GM12864 (cell line): ENCODE data around the gene NR2F1-AS1.
"Not testable (repeated sequence)": the region's sequence is repeated elsewhere in the genome, so short reads cannot be mapped to it uniquely, and the experiment has no call there.

Experiments
- DNase-seq: peaks from one replicate; pipeline ENCODE4 v3.0.0-alpha.2; 2011; ENCODE audit warnings: low read depth
- H3K4me3 ChIP-seq: 2 replicates; pipeline ENCODE4 v1.5.1; 2011; ENCODE audit warnings: mild to moderate bottlenecking, low read depth, low read length, control low read depth
- CTCF ChIP-seq: IDR thresholded peaks from 2 replicates; pipeline ENCODE4 v1.5.1; 2011; ENCODE audit warnings: low read depth, mild to moderate bottlenecking, moderate library complexity, low read length, control low read depth, inconsistent platforms; ENCODE audit errors: missing control alignments

Gene NR2F1-AS1

GRCh38 chr5:93479982-93480509, 101.0 kb downstream of the NR2F1-AS1 start:
- DNase-seq, result no peak
- no peak for TF ChIP-seq CTCF
- H3K4me3 ChIP-seq, result no peak overlapping the region

GRCh38 chr5:93477816-93478215, 103.2 kb downstream of the NR2F1-AS1 start:
- TF ChIP-seq CTCF, result no peak
- H3K4me3 ChIP-seq, result no peak overlapping the region
- DNase-seq, result no peak

- TF ChIP-seq CTCF, result no peak
- H3K4me3 ChIP-seq, result no peak overlapping the region
- DNase-seq, result no peak
Observed at GRCh38 chr5:93476251-93476742, 104.7 kb downstream of the NR2F1-AS1 start.

- TF ChIP-seq CTCF, result no peak
- no peak overlapping the region for H3K4me3 ChIP-seq
- DNase-seq, result no peak
Observed at GRCh38 chr5:93462916-93463315, 118.1 kb downstream of the NR2F1-AS1 start.

GRCh38 chr5:93461756-93462155, 119.3 kb downstream of the NR2F1-AS1 start:
- no peak for DNase-seq
- no peak overlapping the region for H3K4me3 ChIP-seq
- TF ChIP-seq CTCF, result no peak

GRCh38 chr5:93460286-93460685, 120.7 kb downstream of the NR2F1-AS1 start:
- no peak for DNase-seq
- no peak overlapping the region for H3K4me3 ChIP-seq
- no peak for TF ChIP-seq CTCF

- not testable (repeated sequence) for DNase-seq, H3K4me3 ChIP-seq
Observed at GRCh38 chr5:93456796-93457195, 124.2 kb downstream of the NR2F1-AS1 start.
